HCT116 (cell line): ENCODE results near the gene OR2AJ1.

ENCODE experiments used
- CTCF ChIP-seq, 3 experiments: fragments of 200-600 bp in 1 of 3; sonication (generic) in 1 of 3; IDR thresholded peaks in 2 of 3; conservative IDR thresholded peaks in 1 of 3; 2 replicates each; pipeline ENCODE4 v1.5.1; 2012 to 2017; ENCODE audit warnings: low read depth in 2 of 3, low read length in 2 of 3, antibody characterized with exemption in 1 of 3, borderline replicate concordance in 1 of 3, control low read depth in 1 of 3, mild to moderate bottlenecking in 1 of 3, mixed read lengths in 1 of 3, mixed run types in 1 of 3, moderate library complexity in 1 of 3; ENCODE audit not compliant: insufficient read depth in 1 of 3
- EZH2 ChIP-seq: fragments of 200-600 bp; sonication (generic); IDR thresholded peaks from 2 replicates; pipeline ENCODE4 v1.6.1; 2017; ENCODE audit warnings: antibody characterized with exemption, mixed run types
- POLR2AphosphoS5 ChIP-seq: IDR thresholded peaks from 2 replicates; pipeline ENCODE4 v1.6.1; 2011; ENCODE audit warnings: mild to moderate bottlenecking, low read depth, low read length, moderate library complexity
- RAD21 ChIP-seq: IDR thresholded peaks from 2 replicates; pipeline ENCODE4 v1.6.1; 2012; ENCODE audit warnings: low read depth, mild to moderate bottlenecking
- ZBTB33 ChIP-seq: IDR thresholded peaks from 2 replicates; pipeline ENCODE4 v1.6.1; 2011; ENCODE audit warnings: mild to moderate bottlenecking, low read length, moderate library complexity; ENCODE audit not compliant: insufficient replicate concordance; ENCODE audit errors: extremely low read depth

GRCh38 chr1:247905910-247906503 lies 18.7 kb upstream of the OR2AJ1 start:
- TF ChIP-seq CTCF (IDR thresholded peaks at IDR 0.05 in 2 of 3, conservative IDR thresholded peaks at IDR 0.05 in 1 of 3; ENCODE audit: borderline replicate concordance in 1 of 3, insufficient read depth in 1 of 3, low read depth in 2 of 3, low read length in 2 of 3) (no peak), POLR2AphosphoS5 (no peak), RAD21 (no peak), ZBTB33 (no peak), EZH2 (no peak)
